ENCODE results near the gene UNG. TPM values are rescaled to one million over a fixed set of nuclear protein-coding genes. Genes with fewer than 3 reads are reported as not detected.

The UNG gene
- total and polyA plus RNA-seq, 12 donors: 14.2 to 37.3 (median 27.3) TPM

DNA sequence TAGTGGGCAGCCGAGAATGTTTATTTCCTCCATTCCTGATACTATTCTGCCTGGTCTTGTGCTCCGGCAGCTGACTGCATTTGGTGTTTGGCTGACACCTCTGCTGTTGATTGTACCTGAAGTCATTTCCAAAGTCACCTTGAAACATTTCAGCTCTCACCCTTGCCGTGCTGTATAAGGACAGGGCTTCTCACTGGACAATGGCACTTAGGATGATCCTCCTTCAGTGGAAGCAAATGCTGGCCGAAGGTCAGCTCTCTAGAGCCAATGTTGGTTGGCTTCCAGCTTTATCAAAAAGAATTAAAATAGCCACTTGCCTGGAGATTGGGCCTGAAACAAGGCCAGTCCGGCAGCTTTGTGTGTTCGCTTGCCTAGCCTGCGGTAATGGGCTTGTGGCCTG, 63.0 kb downstream of the UNG start:
- Histone ChIP-seq H3K4me1 (peaks cover 21 to 91% (median 69%) of the 10 kb centered on the region in 9 donors), H3K27me3 (no peaks in the 10 kb centered on the region), H3K4me3 (no peak overlapping the region), H3K27ac (peak overlapping the region; percentile 42 to 94 (median 84)), H3K36me3 (peaks cover 0 to 8% (median 0%) of the 10 kb centered on the region in 9 donors), H3K9me3 (no peaks in the 10 kb centered on the region)
- 20 to 32% methylated on average over 7 of the region's 7 CpGs for WGBS, 2 donors
- ATAC-seq (peak; percentile 63 to 81 (median 72)), DNase-seq (peak; percentile 28 to 45)
- intact Hi-C loops (cut with DNase I): loop anchor here in 1 of 10 donors (5.0 kb wide), 1 partner anchor 43 kb away; the partner anchor contains the start of gene ACACB
- TF ChIP-seq, protein P1, sequence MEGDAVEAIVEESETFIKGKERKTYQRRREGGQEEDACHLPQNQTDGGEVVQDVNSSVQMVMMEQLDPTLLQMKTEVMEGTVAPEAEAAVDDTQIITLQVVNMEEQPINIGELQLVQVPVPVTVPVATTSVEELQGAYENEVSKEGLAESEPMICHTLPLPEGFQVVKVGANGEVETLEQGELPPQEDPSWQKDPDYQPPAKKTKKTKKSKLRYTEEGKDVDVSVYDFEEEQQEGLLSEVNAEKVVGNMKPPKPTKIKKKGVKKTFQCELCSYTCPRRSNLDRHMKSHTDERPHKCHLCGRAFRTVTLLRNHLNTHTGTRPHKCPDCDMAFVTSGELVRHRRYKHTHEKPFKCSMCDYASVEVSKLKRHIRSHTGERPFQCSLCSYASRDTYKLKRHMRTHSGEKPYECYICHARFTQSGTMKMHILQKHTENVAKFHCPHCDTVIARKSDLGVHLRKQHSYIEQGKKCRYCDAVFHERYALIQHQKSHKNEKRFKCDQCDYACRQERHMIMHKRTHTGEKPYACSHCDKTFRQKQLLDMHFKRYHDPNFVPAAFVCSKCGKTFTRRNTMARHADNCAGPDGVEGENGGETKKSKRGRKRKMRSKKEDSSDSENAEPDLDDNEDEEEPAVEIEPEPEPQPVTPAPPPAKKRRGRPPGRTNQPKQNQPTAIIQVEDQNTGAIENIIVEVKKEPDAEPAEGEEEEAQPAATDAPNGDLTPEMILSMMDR (IDR thresholded peaks at IDR 0.05): no peak

Other genes starting within 250 kb of the UNG start
- 10 to 100 TPM; 28.4 to 48.7 (median 35.1) TPM for gene SSH1, start 240.0 kb upstream of the UNG start, total RNA-seq
- 1 to 10 TPM; 4.2 to 7.5 TPM for gene SSH1, start 240.0 kb upstream of the UNG start, polyA plus RNA-seq
- not detected for gene DAO, start 217.5 kb upstream of the UNG start, total RNA-seq
- not detected for gene DAO, start 217.5 kb upstream of the UNG start, polyA plus RNA-seq
- gene SVOP, start 76.5 kb upstream of the UNG start, total RNA-seq: 1 to 10 TPM in 9 of 10 donors, under 1 TPM in 1; 0.17 to 2.8 (median 2.2) TPM
- 1 to 10 TPM in 1 of 2 donors, under 1 TPM in 1; 0.28 to 1.6 TPM for gene SVOP, start 76.5 kb upstream of the UNG start, polyA plus RNA-seq
- gene USP30, start 45.0 kb upstream of the UNG start, total RNA-seq: 10 to 100 TPM in 8 of 10 donors, 1 to 10 TPM in 2; 8.8 to 22.2 (median 13.1) TPM
- 10 to 100 TPM in 1 of 2 donors, 1 to 10 TPM in 1; 4.8 to 10.5 TPM for gene USP30, start 45.0 kb upstream of the UNG start, polyA plus RNA-seq
- gene ALKBH2, start 4.1 kb upstream of the UNG start, total RNA-seq: 10 to 100 TPM in 1 of 10 donors, 1 to 10 TPM in 9; 5.4 to 11.7 (median 7.1) TPM
- 10 to 100 TPM; 19.4 to 20.6 TPM for gene ALKBH2, start 4.1 kb upstream of the UNG start, polyA plus RNA-seq
- gene ACACB, start 19.0 kb downstream of the UNG start, total RNA-seq: 100 to 1,000 TPM in 6 of 10 donors, 10 to 100 TPM in 4; 69.7 to 241 (median 107) TPM
- gene ACACB, start 19.0 kb downstream of the UNG start, polyA plus RNA-seq: 100 to 1,000 TPM in 1 of 2 donors, 10 to 100 TPM in 1; 12.8 to 193 TPM
- gene FOXN4, start 211.7 kb downstream of the UNG start, total RNA-seq: under 1 TPM in 2 of 10 donors, not detected in 8; 0.07 to 0.19 TPM
- gene FOXN4, start 211.7 kb downstream of the UNG start, polyA plus RNA-seq: not detected